K562 (cell line): Measurements from ENCODE around the gene ALOX12. TPM values are rescaled to one million over a fixed set of nuclear protein-coding genes. Genes with fewer than 3 reads are reported as not detected.

Experiments used
- ATAC-seq: fragments of 200-7000 bp; cut with Tn5 transposase; 3 replicates; pipeline ENCODE4 v1.9.1; 2020; ENCODE audit warnings: moderate library complexity
- BruUV-seq: library from RNA; stranded (reverse); fragments of 400-500 nt; replicated peaks from 2 replicates; lab custom pipeline; 2021; lab: Mats Ljungman, UMichigan
- CTCF ChIA-PET: fragments of 300-600 bp; formaldehyde crosslinking; extraction: SDS; loops from one replicate; lab custom pipeline; 2021; ENCODE audit warnings: low intra/inter-chr PET ratio; lab: Yijun Ruan, JAX
- POLR2A ChIA-PET: fragments of 300-600, 350-650 bp; sonication (Branson Sonifier 250); formaldehyde crosslinking; extraction: SDS; loops from one replicate; lab custom pipeline; 2021; ENCODE audit warnings: antibody characterized with exemption, inconsistent platforms; lab: Yijun Ruan, JAX
- DNase-seq, 4 experiments: peaks; one replicate each; pipeline versions ENCODE4 v3.0.0 to v3.0.0-alpha.2; 2011 to 2018; ENCODE audit warnings: low spot score in 3 of 4, mixed read lengths in 3 of 4; ENCODE audit errors: extremely low read depth in 1 of 4
- FAIRE-seq: peaks from 2 replicates; lab custom pipeline; 2011; peaks lifted over from hg19 to GRCh38; lab: Jason Lieb, UNC
- H2AFZ ChIP-seq: 2 replicates; pipeline ENCODE4 v1.6.0; 2011; ENCODE audit warnings: low read depth, low read length, control low read depth, inconsistent platforms
- H3K27ac ChIP-seq: fragments of 200-600 bp; 3 replicates; pipeline ENCODE4 v1.8.0; 2011; ENCODE audit warnings: low read depth, mild to moderate bottlenecking, control low read depth, inconsistent platforms, low read length, moderate library complexity, mixed read lengths; ENCODE audit errors: extremely low read depth
- H3K27me3 ChIP-seq, 2 experiments: fragments of 300-600 bp in 1 of 2; 2 replicates in 1 of 2; 3 replicates in 1 of 2; pipeline versions ENCODE4 v1.6.0 to v1.8.0; 2011; ENCODE audit warnings: inconsistent platforms in 2 of 2, low read length in 2 of 2, mild to moderate bottlenecking in 1 of 2, mixed read lengths in 1 of 2, moderate library complexity in 1 of 2; ENCODE audit not compliant: control insufficient read depth in 2 of 2, insufficient read depth in 2 of 2
- H3K36me3 ChIP-seq: fragments of 300-600 bp; 3 replicates; pipeline ENCODE4 v1.8.0; 2011; ENCODE audit warnings: mild to moderate bottlenecking, low read length, inconsistent platforms; ENCODE audit not compliant: control insufficient read depth, insufficient read depth
- H3K4me1 ChIP-seq, 2 experiments: fragments of 200-600 bp in 1 of 2; replicated peaks in 1 of 2; 2 replicates in 1 of 2; 3 replicates in 1 of 2; pipeline versions ENCODE4 v1.5.1 to v1.8.0; 2011; ENCODE audit warnings: inconsistent platforms in 2 of 2, low read length in 2 of 2, mild to moderate bottlenecking in 1 of 2, mixed read lengths in 1 of 2, moderate library complexity in 1 of 2; ENCODE audit not compliant: control insufficient read depth in 2 of 2, insufficient read depth in 2 of 2
- H3K4me2 ChIP-seq: 2 replicates; pipeline ENCODE4 v1.6.1; 2011; ENCODE audit warnings: low read length, control low read depth, inconsistent platforms, mixed read lengths; ENCODE audit not compliant: insufficient read depth
- H3K4me3 ChIP-seq: fragments of 200-600 bp; sonication (generic), shearing (Covaris generic); 2 replicates; pipeline ENCODE4 v1.5.1; 2016; ENCODE audit warnings: control low read depth, inconsistent platforms
- H3K79me2 ChIP-seq: fragments of 200-600 bp; 3 replicates; pipeline ENCODE4 v1.8.0; 2011; ENCODE audit warnings: low read length, inconsistent platforms; ENCODE audit not compliant: control insufficient read depth, insufficient read depth
- H3K9ac ChIP-seq, 2 experiments: 2 replicates each; pipeline versions ENCODE4 v1.6.0 to v1.6.1; 2011; ENCODE audit warnings: low read depth in 2 of 2, low read length in 2 of 2, control low read depth in 1 of 2, inconsistent platforms in 1 of 2, mild to moderate bottlenecking in 1 of 2, mixed read lengths in 1 of 2; ENCODE audit not compliant: insufficient read depth in 1 of 2
- H3K9me1 ChIP-seq: one replicate; pipeline ENCODE4 v1.6.0; 2011; ENCODE audit warnings: inconsistent platforms, mild to moderate bottlenecking, low read length, moderate library complexity; ENCODE audit not compliant: control insufficient read depth, insufficient read depth
- H3K9me3 ChIP-seq: replicated peaks from 2 replicates; pipeline ENCODE4 v1.5.1; 2011; ENCODE audit warnings: low read depth, low read length, inconsistent platforms; ENCODE audit not compliant: control insufficient read depth, insufficient read depth
- H4K20me1 ChIP-seq: replicated peaks from 2 replicates; pipeline ENCODE4 v1.6.1; 2011; ENCODE audit warnings: low read length, inconsistent platforms, mixed read lengths; ENCODE audit not compliant: control insufficient read depth, insufficient read depth
- C11orf30 ChIP-seq: fragments of 450-650 bp; IDR thresholded peaks from 2 replicates; pipeline ENCODE4 v1.6.1; 2016; ENCODE audit warnings: low read depth, mild to moderate bottlenecking
- CSDE1 ChIP-seq, 2 experiments: fragments of 450-650 bp; IDR thresholded peaks; 2 replicates each; pipeline ENCODE4 v1.6.1; 2016; ENCODE audit warnings: mild to moderate bottlenecking in 1 of 2
- FIP1L1 ChIP-seq: fragments of 200-400 bp; formaldehyde crosslinking; IDR thresholded peaks from 2 replicates; pipeline ENCODE4 v1.6.1; 2018; ENCODE audit warnings: mild to moderate bottlenecking, low read depth, low read length; ENCODE audit not compliant: poor library complexity, severe bottlenecking
- HMG20B ChIP-seq: fragments of 250-450 bp; sonication (Bioruptor Pico); IDR thresholded peaks from 2 replicates; pipeline ENCODE4 v1.5.0; 2021; ENCODE audit warnings: mild to moderate bottlenecking
- NCOA1 ChIP-seq: fragments of 450-650 bp; IDR thresholded peaks from 2 replicates; pipeline ENCODE4 v1.6.1; 2016; ENCODE audit warnings: low read depth
- SMARCC2 ChIP-seq: fragments of 450-650 bp; IDR thresholded peaks from 2 replicates; pipeline ENCODE4 v1.6.1; 2017; ENCODE audit warnings: antibody characterized with exemption, moderate library complexity, mild to moderate bottlenecking, low read depth
- SRF ChIP-seq, 2 experiments: fragments of 250-450, 450-650 bp in 1 of 2; sonication (Bioruptor Pico) in 1 of 2; sonication (generic) in 1 of 2; formaldehyde crosslinking; IDR thresholded peaks; 2 replicates each; pipeline versions ENCODE4 v1.5.0 to v1.5.1; 2020 to 2022; ENCODE audit warnings: mild to moderate bottlenecking in 1 of 2, missing genetic modification reagents in 1 of 2
- TEAD1 ChIP-seq, 2 experiments: fragments of 450-650 bp in 1 of 2; sonication (generic) in 1 of 2; formaldehyde crosslinking; IDR thresholded peaks; 2 replicates each; pipeline versions ENCODE4 v1.4.0 to v1.8.0; 2020 to 2022; ENCODE audit warnings: mild to moderate bottlenecking in 2 of 2, missing genetic modification reagents in 1 of 2
- ZEB2 ChIP-seq: fragments of 450-650 bp; IDR thresholded peaks from 2 replicates; pipeline ENCODE4 v1.6.1; 2016
- ZKSCAN1 ChIP-seq: fragments of 150-350 bp; IDR thresholded peaks from 2 replicates; pipeline ENCODE4 v1.6.1; 2016; ENCODE audit warnings: low read depth, low read length
- WGBS: fragments of 100-300 bp; shearing (Covaris generic); methylation state at CpG from one replicate; pipeline ENCODE4 v1.1.6; 2016; ENCODE audit warnings: low coverage, mixed read lengths; ENCODE audit not compliant: insufficient coverage; ENCODE audit errors: missing lambda C conversion rate; 5-methylcytosine and 5-hydroxymethylcytosine counted together
- in situ Hi-C: fragments of 300-500 bp; cut with MboI; formaldehyde crosslinking; loops from 4 replicates; pipeline ENCODE4 v1.15.0; 2018; ENCODE audit warnings: inconsistent platforms, mixed read lengths
- intact Hi-C: fragments of 100-400 bp; cut with micrococcal nuclease; formaldehyde crosslinking; loops from 2 replicates; pipeline ENCODE4 v1.14.2; 2022
- polyA plus RNA-seq, 8 experiments: library from polyadenylated mRNA; depleted of rRNA in 4 of 8; stranded (reverse) in 5 of 8; unstranded in 3 of 8; fragments of >200 nt; fragmentation: Nextera tagmentation in 2 of 8; fragmentation: Illumina TruSeq in 1 of 8; extraction: Ambion mirVana in 2 of 8; extraction: Trizol in 1 of 8; gene quantifications; 2 replicates each; pipeline versions ENCODE4 v1.2.1 to v1.2.3, GENCODE V29; 2011 to 2014; ENCODE audit warnings: inconsistent platforms in 1 of 8, missing spikeins in 1 of 8
- total RNA-seq, 7 experiments: library from RNA; depleted of rRNA in 6 of 7; stranded (reverse); fragments of >200 nt in 6 of 7; fragmentation: Illumina TruSeq in 2 of 7; extraction: Trizol in 2 of 7; gene quantifications; 2 replicates each; pipeline versions ENCODE4 v1.2.1 to v1.2.3, GENCODE V29; 2011 to 2021; ENCODE audit warnings: low replicate concordance in 1 of 7
- TF ChIP-seq, protein P1 (sequence below): sonication (generic); formaldehyde crosslinking; IDR thresholded peaks from 2 replicates; pipeline ENCODE4 v1.8.0; 2022; ENCODE audit warnings: mild to moderate bottlenecking, missing genetic modification reagents
- TF ChIP-seq, protein P2 (sequence below): fragments of 250-450 bp; sonication (Bioruptor Pico); IDR thresholded peaks from 2 replicates; pipeline ENCODE4 v1.4.0; 2020; ENCODE audit warnings: mild to moderate bottlenecking, moderate library complexity
- TF ChIP-seq, protein P3 (sequence below): fragments of 450-650 bp; formaldehyde crosslinking; IDR thresholded peaks from 2 replicates; pipeline ENCODE4 v1.4.0; 2020; ENCODE audit warnings: mild to moderate bottlenecking, moderate library complexity

The ALOX12 gene
- total and polyA plus RNA-seq, 9 of the 15 experiments (the other 6 are each of a cell fraction or from before 2014, with no cell fraction given), result 0.09 to 1.1 (median 0.47) TPM; not detected in 1

DNA sequence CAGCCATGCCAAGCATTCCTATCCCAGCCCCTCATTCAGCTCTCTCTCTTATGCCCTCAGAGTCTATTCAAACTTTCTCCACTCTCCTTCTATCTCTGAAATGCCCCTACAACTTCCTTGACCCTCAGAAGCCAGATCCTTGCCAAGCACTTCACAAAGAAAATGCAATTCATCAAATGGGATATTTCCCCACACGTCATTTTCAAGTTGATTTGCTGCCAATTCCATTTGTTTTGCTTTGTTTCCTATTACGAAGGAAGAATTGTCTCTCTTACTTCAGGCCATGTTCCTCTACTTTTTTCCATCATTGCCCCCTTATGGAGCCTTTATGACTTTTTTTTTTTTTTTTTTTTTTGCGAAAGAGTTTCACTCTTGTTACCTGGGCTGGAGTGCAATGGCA lies 9.2 kb upstream of the ALOX12 start:
- H3K9me1 ChIP-seq, result no peaks in the 10 kb centered on the region
- no peaks in the 10 kb centered on the region for H4K20me1 ChIP-seq
- H3K79me2 ChIP-seq, result no peaks in the 10 kb centered on the region
- POLR2A ChIA-PET, result interaction anchor here (0.6 kb wide), 1 partner anchor 19 kb away, joined by 4 read pairs; no protein-coding TSS in a partner anchor
- no peak overlapping the region for H3K9ac ChIP-seq
- no peak overlapping the region for H3K27ac ChIP-seq
- in situ Hi-C loops (no loop called here), intact Hi-C loops (no loop called here)
- FAIRE-seq (no peak), DNase-seq (no peak), ATAC-seq (no peak)
- 71% methylated on average over 2 of the region's 3 CpGs for WGBS
- CTCF ChIA-PET, result interaction anchor here (0.5 kb wide), 1 partner anchor 1716 kb away, joined by 3 read pairs; no protein-coding TSS in a partner anchor
- no peaks in the 10 kb centered on the region; a peak in 2 of 5 replicates for H3K4me1 ChIP-seq
- no peaks in the 10 kb centered on the region for H3K9me3 ChIP-seq
- H3K4me2 ChIP-seq, result no peak overlapping the region
- TF ChIP-seq SRF (CRISPR knock-in tag; IDR thresholded peaks at IDR 0.05) (no peak), HMG20B (CRISPR knock-in tag) (no peak), SMARCC2 (no peak)
- H2AFZ ChIP-seq, result no peak overlapping the region
- no peak overlapping the region for H3K4me3 ChIP-seq
- BruUV-seq, result no TSS peak
- no peaks in the 10 kb centered on the region for H3K36me3 ChIP-seq
- H3K27me3 ChIP-seq, result no peaks in the 10 kb centered on the region

GRCh38 chr17:6989779-6990178 lies 6.1 kb upstream of the ALOX12 start:
- ChIA-PET CTCF (no interaction called here), POLR2A (no interaction called here)
- Histone ChIP-seq H3K4me3 (no peak overlapping the region), H3K4me2 (no peak overlapping the region), H3K9me3 (no peaks in the 10 kb centered on the region), H3K79me2 (no peaks in the 10 kb centered on the region), H3K27me3 (no peaks in the 10 kb centered on the region), H4K20me1 (no peaks in the 10 kb centered on the region), H3K27ac (no peak overlapping the region), H3K9me1 (no peaks in the 10 kb centered on the region), H2AFZ (no peak overlapping the region), H3K4me1 (peaks cover 12 to 15% of the 10 kb centered on the region in 2 experiments; a peak in 4 of 5 replicates), H3K36me3 (peaks cover under 1% of the 10 kb centered on the region; the same call in 2 of the 3 replicates), H3K9ac (no peak overlapping the region)
- no peak for ATAC-seq
- in situ Hi-C loops (no loop called here), intact Hi-C loops (no loop called here)
- 88% methylated on average over 1 of the region's 2 CpGs for WGBS
- BruUV-seq, result no TSS peak
- DNase-seq, result no peak
- no peak for FAIRE-seq
- TF ChIP-seq, protein P1, sequence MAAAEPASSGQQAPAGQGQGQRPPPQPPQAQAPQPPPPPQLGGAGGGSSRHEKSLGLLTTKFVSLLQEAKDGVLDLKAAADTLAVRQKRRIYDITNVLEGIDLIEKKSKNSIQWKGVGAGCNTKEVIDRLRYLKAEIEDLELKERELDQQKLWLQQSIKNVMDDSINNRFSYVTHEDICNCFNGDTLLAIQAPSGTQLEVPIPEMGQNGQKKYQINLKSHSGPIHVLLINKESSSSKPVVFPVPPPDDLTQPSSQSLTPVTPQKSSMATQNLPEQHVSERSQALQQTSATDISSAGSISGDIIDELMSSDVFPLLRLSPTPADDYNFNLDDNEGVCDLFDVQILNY (CRISPR knock-in tag), result no peak
- TF ChIP-seq FIP1L1, result no peak
- no peak for TF ChIP-seq TEAD1 (CRISPR knock-in tag; IDR thresholded peaks at IDR 0.05)
- TF ChIP-seq, protein P2, sequence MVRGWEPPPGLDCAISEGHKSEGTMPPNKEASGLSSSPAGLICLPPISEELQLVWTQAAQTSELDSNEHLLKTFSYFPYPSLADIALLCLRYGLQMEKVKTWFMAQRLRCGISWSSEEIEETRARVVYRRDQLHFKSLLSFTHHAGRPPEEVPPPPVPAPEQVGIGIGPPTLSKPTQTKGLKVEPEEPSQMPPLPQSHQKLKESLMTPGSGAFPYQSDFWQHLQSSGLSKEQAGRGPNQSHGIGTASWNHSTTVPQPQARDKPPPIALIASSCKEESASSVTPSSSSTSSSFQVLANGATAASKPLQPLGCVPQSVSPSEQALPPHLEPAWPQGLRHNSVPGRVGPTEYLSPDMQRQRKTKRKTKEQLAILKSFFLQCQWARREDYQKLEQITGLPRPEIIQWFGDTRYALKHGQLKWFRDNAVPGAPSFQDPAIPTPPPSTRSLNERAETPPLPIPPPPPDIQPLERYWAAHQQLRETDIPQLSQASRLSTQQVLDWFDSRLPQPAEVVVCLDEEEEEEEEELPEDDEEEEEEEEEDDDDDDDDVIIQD (CRISPR knock-in tag), result no peak
- TF ChIP-seq CSDE1 (IDR thresholded peaks at IDR 0.05), result no peak
- no peak for TF ChIP-seq ZKSCAN1
- no peak for TF ChIP-seq C11orf30
- TF ChIP-seq NCOA1, result no peak
- TF ChIP-seq, protein P3, sequence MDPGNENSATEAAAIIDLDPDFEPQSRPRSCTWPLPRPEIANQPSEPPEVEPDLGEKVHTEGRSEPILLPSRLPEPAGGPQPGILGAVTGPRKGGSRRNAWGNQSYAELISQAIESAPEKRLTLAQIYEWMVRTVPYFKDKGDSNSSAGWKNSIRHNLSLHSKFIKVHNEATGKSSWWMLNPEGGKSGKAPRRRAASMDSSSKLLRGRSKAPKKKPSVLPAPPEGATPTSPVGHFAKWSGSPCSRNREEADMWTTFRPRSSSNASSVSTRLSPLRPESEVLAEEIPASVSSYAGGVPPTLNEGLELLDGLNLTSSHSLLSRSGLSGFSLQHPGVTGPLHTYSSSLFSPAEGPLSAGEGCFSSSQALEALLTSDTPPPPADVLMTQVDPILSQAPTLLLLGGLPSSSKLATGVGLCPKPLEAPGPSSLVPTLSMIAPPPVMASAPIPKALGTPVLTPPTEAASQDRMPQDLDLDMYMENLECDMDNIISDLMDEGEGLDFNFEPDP (CRISPR knock-in tag), result no peak
- TF ChIP-seq ZEB2, result no peak
